Psoas muscle (tissue), 8 donors: ENCODE results near the gene FANCC. TPM values are rescaled to one million over a fixed set of nuclear protein-coding genes. Genes with fewer than 3 reads are reported as not detected.

ENCODE experiments used
- ATAC-seq, 4 donors: fragments of 200-7000 bp; cut with Tn5 transposase; one replicate each; pipeline ENCODE4 v1.9.1; 2020; ENCODE audit warnings: moderate library complexity in 3 of 4, mild to moderate bottlenecking in 2 of 4
- DNase-seq, 2 donors: peaks; one replicate each; pipeline ENCODE4 v3.0.0-alpha.2; 2020
- H3K27ac ChIP-seq: fragments of 200-600 bp; one replicate; pipeline ENCODE4 v1.8.0; 2022
- H3K27me3 ChIP-seq, 3 donors: fragments of 200-600 bp in 1 of 3; one replicate each; pipeline versions ENCODE4 v1.6.1 to v1.8.0; 2013 to 2022; ENCODE audit warnings: low read length in 2 of 3, mild to moderate bottlenecking in 2 of 3, moderate library complexity in 1 of 3; ENCODE audit not compliant: insufficient read depth in 3 of 3
- H3K36me3 ChIP-seq, 2 donors: fragments of 200-600 bp in 1 of 2; one replicate each; pipeline versions ENCODE4 v1.6.1 to v1.8.0; 2013 to 2022; ENCODE audit warnings: low read depth in 1 of 2, mild to moderate bottlenecking in 1 of 2, moderate library complexity in 1 of 2; ENCODE audit not compliant: insufficient read depth in 1 of 2
- H3K4me1 ChIP-seq: fragments of 200-600 bp; one replicate; pipeline ENCODE4 v1.8.0; 2022
- H3K4me3 ChIP-seq: fragments of 200-600 bp; one replicate; pipeline ENCODE4 v1.8.0; 2022; ENCODE audit warnings: mild to moderate bottlenecking
- H3K9me3 ChIP-seq: fragments of 200-600 bp; one replicate; pipeline ENCODE4 v1.8.0; 2022
- WGBS, 3 donors: extraction: QIAGEN DNeasy Blood & Tissue Kit; methylation state at CpG; one replicate each; pipeline versions ENCODE4 v1.1.6 to v1.1.7; 2013; 5-methylcytosine and 5-hydroxymethylcytosine counted together
- intact Hi-C, 2 donors: fragments of 100-400 bp; cut with DNase I; formaldehyde crosslinking; loops; one replicate each; pipeline versions ENCODE4 v1.11.0 to v1.14.2; 2022
- polyA plus RNA-seq, 3 donors: library from polyadenylated mRNA; stranded (reverse); fragments of 200-250 nt; gene quantifications; one replicate each; pipeline ENCODE4 v1.2.3, GENCODE V29; 2013
- total RNA-seq, 4 donors: library from RNA; stranded (reverse); fragmentation: NEBNext Ultra II Directional in 2 of 4; extraction: Animal tissue kit (Norgen Biotek cat#: 25700) in 2 of 4; gene quantifications; one replicate each; pipeline versions ENCODE4 v1.2.1 to v1.2.4, GENCODE V29; 2021 to 2023
- TF ChIP-seq, protein P1 (sequence below): fragments of 200-600 bp; IDR thresholded peaks from one replicate; pipeline ENCODE4 v1.8.0; 2022; ENCODE audit warnings: antibody characterized with exemption
- donor health status: healthy with polysubstance abuse.
- donor health status: DM: no; HTN: no; CAD: no; lungs with moderate emphysema.
- donor health status: Bipolar disorder and iron deficiency.
- donor health status: healthy.
- donor health status: DM: yes; HTN: yes; CAD: no.
- donor health status: DM: no; HTN: no; CAD: no.
- donor health status: DM: no; HTN: no; CAD: no.
- donor health status: DM: yes; HTN: yes; CAD: no.

FANCC gene
- total and polyA plus RNA-seq, 7 donors = 2.1 to 5.2 (median 3.6) TPM

DNA sequence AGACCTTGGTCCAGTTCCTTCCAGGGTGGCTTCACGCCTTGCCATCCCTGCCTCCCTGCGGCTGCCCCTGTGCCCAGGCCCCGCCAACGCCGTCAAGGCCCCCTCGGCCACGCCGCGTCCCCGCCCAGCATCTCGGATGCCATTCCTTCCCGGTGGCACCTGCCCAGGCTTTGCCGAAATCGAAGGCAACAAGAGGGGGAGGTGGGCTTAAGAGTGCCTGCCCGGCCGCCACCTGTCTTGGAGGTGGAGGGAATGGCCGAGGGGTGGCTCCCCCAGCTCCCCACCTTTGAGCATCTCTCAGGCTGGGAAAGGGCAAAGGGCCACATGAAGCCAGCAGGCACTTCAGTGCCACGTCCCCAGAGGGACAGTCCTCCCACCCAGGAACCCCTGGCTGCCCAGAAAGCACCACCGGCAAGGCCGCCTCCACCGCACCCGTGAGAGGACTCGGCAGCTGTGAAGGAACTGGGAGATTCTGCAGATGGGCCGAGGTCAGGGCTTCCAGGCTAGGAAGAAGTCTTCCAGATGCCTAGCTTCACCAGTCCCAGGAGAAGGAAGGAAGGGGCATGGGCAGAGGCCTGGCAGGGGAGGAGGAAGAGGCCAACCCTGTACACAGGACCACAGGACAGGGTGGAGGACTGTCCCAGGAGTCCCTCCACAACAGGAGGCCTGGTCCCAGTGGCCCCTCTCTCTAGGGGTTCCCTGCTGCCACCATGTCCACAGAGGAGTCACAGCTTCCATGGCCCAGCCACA lies 218.0 kb downstream of the FANCC start:
- H3K27ac ChIP-seq = peak overlapping the region; percentile 65
- peaks cover 0 to 3% of the 10 kb centered on the region in 2 donors for H3K36me3 ChIP-seq
- WGBS, 3 donors = 85 to 93% (median 87%) methylated on average over 23 to 24 of the region's 24 CpGs
- H3K27me3 ChIP-seq = no peaks in the 10 kb centered on the region
- ATAC-seq = no peak
- H3K4me3 ChIP-seq = no peak overlapping the region
- intact Hi-C loops = no loop called here
- H3K9me3 ChIP-seq = no peaks in the 10 kb centered on the region
- peaks cover 41% of the 10 kb centered on the region for H3K4me1 ChIP-seq
- DNase-seq = no peak
- TF ChIP-seq, protein P1, sequence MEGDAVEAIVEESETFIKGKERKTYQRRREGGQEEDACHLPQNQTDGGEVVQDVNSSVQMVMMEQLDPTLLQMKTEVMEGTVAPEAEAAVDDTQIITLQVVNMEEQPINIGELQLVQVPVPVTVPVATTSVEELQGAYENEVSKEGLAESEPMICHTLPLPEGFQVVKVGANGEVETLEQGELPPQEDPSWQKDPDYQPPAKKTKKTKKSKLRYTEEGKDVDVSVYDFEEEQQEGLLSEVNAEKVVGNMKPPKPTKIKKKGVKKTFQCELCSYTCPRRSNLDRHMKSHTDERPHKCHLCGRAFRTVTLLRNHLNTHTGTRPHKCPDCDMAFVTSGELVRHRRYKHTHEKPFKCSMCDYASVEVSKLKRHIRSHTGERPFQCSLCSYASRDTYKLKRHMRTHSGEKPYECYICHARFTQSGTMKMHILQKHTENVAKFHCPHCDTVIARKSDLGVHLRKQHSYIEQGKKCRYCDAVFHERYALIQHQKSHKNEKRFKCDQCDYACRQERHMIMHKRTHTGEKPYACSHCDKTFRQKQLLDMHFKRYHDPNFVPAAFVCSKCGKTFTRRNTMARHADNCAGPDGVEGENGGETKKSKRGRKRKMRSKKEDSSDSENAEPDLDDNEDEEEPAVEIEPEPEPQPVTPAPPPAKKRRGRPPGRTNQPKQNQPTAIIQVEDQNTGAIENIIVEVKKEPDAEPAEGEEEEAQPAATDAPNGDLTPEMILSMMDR = no peak

DNA sequence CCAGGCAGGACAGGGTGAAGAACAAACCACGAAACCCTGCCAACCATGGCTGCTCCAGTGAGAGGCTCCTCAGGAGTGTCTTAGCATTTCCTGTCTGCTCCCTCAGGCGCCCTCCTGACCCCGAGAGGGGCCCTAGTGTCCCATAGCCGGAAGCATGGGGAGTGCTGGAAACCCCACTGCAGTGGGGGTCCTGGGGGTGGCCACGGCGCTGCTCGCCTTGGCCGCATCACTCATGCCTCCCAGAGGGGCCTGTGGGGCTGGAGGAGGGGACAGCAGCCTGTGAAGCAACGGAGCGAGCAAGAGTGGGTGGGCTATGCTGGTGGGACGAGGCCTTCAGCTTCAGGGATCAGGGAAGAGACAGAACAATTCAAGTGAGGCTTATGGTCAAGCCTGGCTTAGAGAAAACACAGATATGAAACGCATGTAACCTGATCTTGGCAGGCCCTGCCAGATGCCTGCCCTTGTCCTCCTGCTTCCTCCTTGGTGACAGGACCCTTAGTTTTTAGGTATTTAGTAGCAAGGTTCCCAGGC lies 219.1 kb downstream of the FANCC start:
- peak in 3 of 4 donors; percentile 22 to 39 (median 27) for ATAC-seq

DNA sequence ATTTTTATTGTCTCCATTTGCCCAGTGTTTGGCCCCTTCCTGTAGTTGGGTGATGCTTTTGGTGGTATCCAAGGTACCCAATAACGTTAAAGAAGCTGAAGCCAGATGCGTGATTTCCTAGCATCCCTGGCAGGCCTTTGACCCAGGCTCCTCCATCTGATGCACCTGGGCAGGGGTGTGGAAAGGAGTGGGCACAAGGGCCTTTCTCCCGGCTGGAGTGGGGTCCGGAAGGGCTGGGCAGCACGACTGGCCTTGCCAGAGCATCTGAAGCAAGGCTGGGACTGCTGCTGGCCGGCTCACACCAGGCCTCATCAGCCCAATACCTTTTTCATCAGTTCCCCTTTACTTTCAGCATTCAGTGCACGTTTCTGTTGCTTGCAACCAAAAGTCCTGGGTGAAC lies 220.2 kb downstream of the FANCC start:
- Histone ChIP-seq H3K36me3 (peaks cover 0 to 3% of the 10 kb centered on the region in 2 donors), H3K4me1 (peaks cover 59% of the 10 kb centered on the region), H3K27ac (peak overlapping the region; percentile 27), H3K27me3 (no peaks in the 10 kb centered on the region), H3K4me3 (no peak overlapping the region), H3K9me3 (no peaks in the 10 kb centered on the region)
- DNase-seq (no peak), ATAC-seq (no peak)
- WGBS, 3 donors = 89 to 93% (median 91%) methylated on average over 7 of the region's 7 CpGs
- intact Hi-C loops = no loop called here
- TF ChIP-seq, protein P1 = no peak

More for the DNA sequence above, 219.1 kb downstream of the FANCC start:
- Histone ChIP-seq H3K4me3 (no peak overlapping the region), H3K27me3 (no peaks in the 10 kb centered on the region), H3K27ac (peak overlapping the region; percentile 65), H3K36me3 (peaks cover 0 to 3% of the 10 kb centered on the region in 2 donors), H3K4me1 (peaks cover 50% of the 10 kb centered on the region), H3K9me3 (no peaks in the 10 kb centered on the region)
- DNase-seq = no peak
- TF ChIP-seq, protein P1 = no peak
- intact Hi-C loops = no loop called here
- WGBS, 3 donors = 54 to 56% (median 55%) methylated on average over 12 of the region's 12 CpGs

DNA sequence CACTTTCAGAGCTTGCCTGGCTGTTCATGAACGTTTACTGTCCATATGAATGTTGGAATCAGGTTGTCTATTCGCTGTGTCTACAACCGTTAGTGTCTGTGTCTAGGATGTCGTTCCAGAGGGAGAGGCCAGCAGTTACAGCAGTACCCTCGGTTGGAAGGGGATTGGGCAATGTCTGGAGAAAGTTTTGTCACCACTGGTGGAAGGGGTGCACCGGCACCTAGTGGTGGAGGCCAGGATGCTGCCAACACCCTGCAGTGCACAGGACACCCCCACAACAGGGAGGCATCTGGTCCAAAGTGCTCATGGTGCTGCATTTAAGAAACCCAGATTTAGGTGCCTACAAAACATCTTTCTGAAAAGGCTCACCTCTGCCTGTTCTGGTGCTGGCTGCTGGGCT lies 220.7 kb downstream of the FANCC start:
- no peak overlapping the region for H3K4me3 ChIP-seq
- H3K36me3 ChIP-seq = peaks cover 0 to 3% of the 10 kb centered on the region in 2 donors
- peak overlapping the region; percentile 89 for H3K27ac ChIP-seq
- H3K27me3 ChIP-seq = no peaks in the 10 kb centered on the region
- DNase-seq (no peak), ATAC-seq (peak in 1 of 4 donors; percentile 30)
- intact Hi-C loops = no loop called here
- H3K9me3 ChIP-seq = no peaks in the 10 kb centered on the region
- TF ChIP-seq, protein P1 = no peak
- whole genome bisulfite sequencing, 3 donors = 55 to 66% (median 66%) methylated on average over 6 of the region's 6 CpGs
- H3K4me1 ChIP-seq = peaks cover 62% of the 10 kb centered on the region
